ENCODE results near the gene GREM1. TPM values are rescaled to one million over a fixed set of nuclear protein-coding genes. Genes with fewer than 3 reads are reported as not detected.

The GREM1 gene
- total RNA-seq, 1 experiment from 2014 or later: 1.1 TPM

- Histone ChIP-seq H3K9me3 (ENCODE audit: control insufficient read depth, low read depth, low read length) (no peaks in the 10 kb centered on the region), H4K91ac (ENCODE audit: insufficient read length, low read depth, low read length) (no peak overlapping the region), H3K27ac (ENCODE audit: insufficient read length, low read depth, low read length) (no peak overlapping the region), H3K18ac (ENCODE audit: insufficient read length, low read depth, low read length) (no peak overlapping the region), H3K79me1 (ENCODE audit: insufficient read depth, low read depth, low read length, poor library complexity, severe bottlenecking) (no peaks in the 10 kb centered on the region), H3K4ac (ENCODE audit: low read depth, low read length) (no peak overlapping the region), H3K4me2 (ENCODE audit: insufficient read depth, insufficient read length, low read length) (no peak overlapping the region), H3K23ac (ENCODE audit: insufficient read length, low read depth, low read length) (no peak overlapping the region), H3K4me1 (ENCODE audit: insufficient read depth, low read length) (peaks cover 3% of the 10 kb centered on the region; the same call in 1 of the 2 replicates), H3K9ac (ENCODE audit: extremely low read depth, insufficient read length, low read length) (no peak overlapping the region), H4K5ac (ENCODE audit: insufficient read length, low read depth, low read length) (no peak overlapping the region), H3K14ac (ENCODE audit: insufficient read depth, low read length) (no peak overlapping the region), H2BK5ac (ENCODE audit: insufficient read length, low read length) (no peak overlapping the region), H2BK120ac (ENCODE audit: low read depth, low read length, poor library complexity, severe bottlenecking) (no peak overlapping the region), H3T11ph (ENCODE audit: low read length) (no peak overlapping the region), H3K79me2 (ENCODE audit: insufficient read depth, low read length) (no peaks in the 10 kb centered on the region), H4K20me1 (ENCODE audit: control insufficient read depth, insufficient read depth, insufficient read length) (no peaks in the 10 kb centered on the region), H2BK15ac (ENCODE audit: low read depth, low read length) (no peak overlapping the region), H3K23me2 (ENCODE audit: insufficient read length, low read depth, low read length, poor library complexity, severe bottlenecking) (no peaks in the 10 kb centered on the region), H3K27me3 (ENCODE audit: insufficient read depth, low read length) (no peaks in the 10 kb centered on the region), H2AK5ac (ENCODE audit: insufficient read length, low read length) (no peak overlapping the region), H2BK12ac (ENCODE audit: insufficient read length, low read depth, low read length) (no peak overlapping the region), H2BK20ac (ENCODE audit: low read depth, low read length, poor library complexity, severe bottlenecking) (no peak overlapping the region), H2AFZ (ENCODE audit: low read length) (no peak overlapping the region), H4K8ac (replicated peaks; ENCODE audit: insufficient read length, low read depth, low read length) (no peak overlapping the region), H3K56ac (ENCODE audit: insufficient read length, low read depth, low read length) (no peak overlapping the region)
- no CpG with 5 or more reads among the region's 5 CpGs for WGBS (ENCODE audit: extremely low coverage, insufficient read length, low lambda C conversion rate)
- no peak overlapping the region; a peak in 1 of 5 replicates for H3K4me3 Mint-ChIP-seq
- 0 out of 7 replicates have a peak, but pooled peaks cover 0 to 4% (median 0%) of the 10 kb centered on the region in 3 experiments for H3K36me3 Mint-ChIP-seq (ENCODE audit: insufficient read depth in 1 of 3, low read depth in 3 of 3)
- H3K27ac Mint-ChIP-seq: no peak overlapping the region
- no peak for DNase-seq
- H3K9me3 Mint-ChIP-seq: peaks cover 3 to 7% of the 10 kb centered on the region in 2 experiments; a peak in 4 of 5 replicates
- TF ChIP-seq CTCF (conservative IDR thresholded peaks at IDR 0.05): no peak
- no peaks in the 10 kb centered on the region; the same call in 1 of the 2 replicates for H3K27me3 Mint-ChIP-seq (ENCODE audit: low read depth)
- H3K4me1 Mint-ChIP-seq: peaks cover 8% of the 10 kb centered on the region in 2 experiments; a peak in 3 of 4 replicates
These were observed 25.8 kb downstream of the GREM1 start for GRCh38 chr15:32743411-32744140.

Measured in H9 (cell line).